HepG2 (cell line): Measurements from ENCODE around the gene ZNF491. TPM values are rescaled to one million over a fixed set of nuclear protein-coding genes. Genes with fewer than 3 reads are reported as not detected.
A peak's percentile ranks its signal among the peaks of the same experiment; 100 is the strongest.

Experiments used
- AHR ChIP-seq: IDR thresholded peaks from 2 replicates; pipeline ENCODE4 v1.6.1; 2018; ENCODE audit warnings: missing genetic modification reagents, missing compliant biosample characterization
- ASH2L ChIP-seq: fragments of 300-600, 200-600 bp; sonication (generic); IDR thresholded peaks from 2 replicates; pipeline ENCODE4 v1.7.0; 2017; ENCODE audit warnings: low read depth, mild to moderate bottlenecking, moderate library complexity, mixed read lengths, low read length; ENCODE audit not compliant: insufficient read length
- DNMT1 ChIP-seq: sonication (generic); formaldehyde crosslinking; IDR thresholded peaks from 2 replicates; pipeline ENCODE4 v1.5.1; 2020; ENCODE audit warnings: mild to moderate bottlenecking, missing genetic modification reagents
- ELF1 ChIP-seq: sonication (generic); formaldehyde crosslinking; IDR thresholded peaks from 2 replicates; pipeline ENCODE4 v1.4.0; 2020; ENCODE audit warnings: missing genetic modification reagents
- FOSL2 ChIP-seq: sonication (generic); formaldehyde crosslinking; IDR thresholded peaks from 2 replicates; pipeline ENCODE4 v1.4.0; 2020; ENCODE audit warnings: missing genetic modification reagents
- HHEX ChIP-seq: IDR thresholded peaks from 2 replicates; pipeline ENCODE4 v1.6.1; 2016; ENCODE audit warnings: control low read depth
- HNF4A ChIP-seq: sonication (generic); formaldehyde crosslinking; IDR thresholded peaks from 2 replicates; pipeline ENCODE4 v1.4.0; 2020; ENCODE audit warnings: missing genetic modification reagents
- KAT2B ChIP-seq: fragments of 150-350 bp; IDR thresholded peaks from 2 replicates; pipeline ENCODE4 v1.6.1; 2014; ENCODE audit warnings: low read depth, low read length, borderline replicate concordance
- KAT7 ChIP-seq: IDR thresholded peaks from 2 replicates; pipeline ENCODE4 v1.6.1; 2018; ENCODE audit warnings: borderline replicate concordance, missing compliant biosample characterization
- MZF1 ChIP-seq: sonication (generic); formaldehyde crosslinking; IDR thresholded peaks from 2 replicates; pipeline ENCODE4 v1.8.1; 2023; ENCODE audit warnings: mild to moderate bottlenecking, missing genetic modification reagents, borderline replicate concordance
- NFKBIZ ChIP-seq: IDR thresholded peaks from 2 replicates; pipeline ENCODE4 v1.6.1; 2018; ENCODE audit warnings: missing genetic modification reagents, missing compliant biosample characterization
- SUZ12 ChIP-seq: fragments of 150-350 bp; IDR thresholded peaks from 2 replicates; pipeline ENCODE4 v1.6.1; 2014; ENCODE audit warnings: low read depth, low read length
- ZC3H13 ChIP-seq: sonication (generic); formaldehyde crosslinking; IDR thresholded peaks from 2 replicates; pipeline ENCODE4 v1.8.1; 2023; ENCODE audit warnings: mild to moderate bottlenecking, missing genetic modification reagents, moderate library complexity
- ZNF317 ChIP-seq: sonication (generic); formaldehyde crosslinking; IDR thresholded peaks from 2 replicates; pipeline ENCODE4 v1.5.0; 2020; ENCODE audit warnings: mild to moderate bottlenecking, missing genetic modification reagents
- ZNF329 ChIP-seq: sonication (generic); formaldehyde crosslinking; IDR thresholded peaks from 2 replicates; pipeline ENCODE4 v1.9.0; 2021; ENCODE audit warnings: low read depth, mild to moderate bottlenecking, missing genetic modification reagents
- ZNF75D ChIP-seq: sonication (generic); formaldehyde crosslinking; IDR thresholded peaks from 2 replicates; pipeline ENCODE4 v1.8.1; 2023; ENCODE audit warnings: missing genetic modification reagents, mild to moderate bottlenecking, borderline replicate concordance
- polyA plus RNA-seq, 8 experiments: library from polyadenylated mRNA; depleted of rRNA in 3 of 8; stranded (reverse) in 7 of 8; unstranded in 1 of 8; fragments of >200 nt; fragmentation: Illumina TruSeq in 4 of 8; extraction: Trizol in 4 of 8; gene quantifications; 2 replicates each; pipeline versions ENCODE4 v1.2.1 to v1.2.3, GENCODE V29; 2011 to 2016; ENCODE audit warnings: low read depth in 4 of 8, missing spikeins in 1 of 8, mixed read lengths in 1 of 8; ENCODE audit not compliant: insufficient read depth in 1 of 8
- total RNA-seq, 5 experiments: library from RNA; depleted of rRNA; stranded (reverse); fragments of >200 nt; fragmentation: Illumina TruSeq; extraction: Trizol; gene quantifications; 2 replicates each; pipeline ENCODE4 v1.2.3, GENCODE V29; 2016; ENCODE audit warnings: low read depth in 1 of 5
- TF ChIP-seq, protein P1 (sequence below): sonication (generic); formaldehyde crosslinking; IDR thresholded peaks from 2 replicates; pipeline ENCODE4 v1.5.1; 2020; ENCODE audit warnings: mild to moderate bottlenecking, missing genetic modification reagents, moderate library complexity
- TF ChIP-seq, protein P2 (sequence below): sonication (generic); formaldehyde crosslinking; IDR thresholded peaks from 2 replicates; pipeline ENCODE4 v1.5.0; 2020; ENCODE audit warnings: mild to moderate bottlenecking, missing genetic modification reagents, borderline replicate concordance
- TF ChIP-seq, protein P3 (sequence below): sonication (generic); formaldehyde crosslinking; IDR thresholded peaks from 2 replicates; pipeline ENCODE4 v1.8.0; 2022; ENCODE audit warnings: low read depth, missing genetic modification reagents
- TF ChIP-seq, protein P4 (sequence below): sonication (generic); IDR thresholded peaks from 2 replicates; pipeline ENCODE4 v1.6.1; 2016; ENCODE audit warnings: low read depth, borderline replicate concordance

Gene ZNF491
- total and polyA plus RNA-seq, 2 of the 13 experiments (the other 11 are each of a cell fraction or from before 2014, with no cell fraction given) = 0.57 to 2.2 TPM

DNA sequence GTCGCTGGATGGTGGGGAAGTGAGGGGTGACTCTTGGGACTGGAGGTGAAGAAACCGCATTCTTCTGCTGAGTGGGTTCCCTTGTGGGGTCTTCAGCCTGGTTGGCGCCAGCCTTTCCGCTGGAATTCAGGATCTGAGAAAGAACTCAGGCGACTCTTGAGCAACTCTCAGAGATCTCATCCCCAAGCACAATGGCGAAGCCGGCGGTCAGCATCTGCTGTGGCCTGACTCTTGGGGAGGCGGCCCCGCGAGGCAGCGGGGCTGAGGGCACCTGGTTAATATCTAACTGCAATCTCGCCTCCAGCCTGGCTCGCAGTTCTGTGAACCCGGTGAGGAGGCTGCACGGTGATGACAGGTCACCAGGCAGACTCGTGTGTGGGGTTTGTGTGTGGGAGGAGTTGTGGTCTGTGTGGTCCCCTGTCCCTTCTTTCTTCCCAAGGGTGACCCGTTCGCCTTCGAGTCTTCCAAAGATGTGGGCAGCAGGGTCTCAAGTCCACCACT is 30.6 kb upstream of the ZNF491 start (continued):
- TF ChIP-seq, protein P1, sequence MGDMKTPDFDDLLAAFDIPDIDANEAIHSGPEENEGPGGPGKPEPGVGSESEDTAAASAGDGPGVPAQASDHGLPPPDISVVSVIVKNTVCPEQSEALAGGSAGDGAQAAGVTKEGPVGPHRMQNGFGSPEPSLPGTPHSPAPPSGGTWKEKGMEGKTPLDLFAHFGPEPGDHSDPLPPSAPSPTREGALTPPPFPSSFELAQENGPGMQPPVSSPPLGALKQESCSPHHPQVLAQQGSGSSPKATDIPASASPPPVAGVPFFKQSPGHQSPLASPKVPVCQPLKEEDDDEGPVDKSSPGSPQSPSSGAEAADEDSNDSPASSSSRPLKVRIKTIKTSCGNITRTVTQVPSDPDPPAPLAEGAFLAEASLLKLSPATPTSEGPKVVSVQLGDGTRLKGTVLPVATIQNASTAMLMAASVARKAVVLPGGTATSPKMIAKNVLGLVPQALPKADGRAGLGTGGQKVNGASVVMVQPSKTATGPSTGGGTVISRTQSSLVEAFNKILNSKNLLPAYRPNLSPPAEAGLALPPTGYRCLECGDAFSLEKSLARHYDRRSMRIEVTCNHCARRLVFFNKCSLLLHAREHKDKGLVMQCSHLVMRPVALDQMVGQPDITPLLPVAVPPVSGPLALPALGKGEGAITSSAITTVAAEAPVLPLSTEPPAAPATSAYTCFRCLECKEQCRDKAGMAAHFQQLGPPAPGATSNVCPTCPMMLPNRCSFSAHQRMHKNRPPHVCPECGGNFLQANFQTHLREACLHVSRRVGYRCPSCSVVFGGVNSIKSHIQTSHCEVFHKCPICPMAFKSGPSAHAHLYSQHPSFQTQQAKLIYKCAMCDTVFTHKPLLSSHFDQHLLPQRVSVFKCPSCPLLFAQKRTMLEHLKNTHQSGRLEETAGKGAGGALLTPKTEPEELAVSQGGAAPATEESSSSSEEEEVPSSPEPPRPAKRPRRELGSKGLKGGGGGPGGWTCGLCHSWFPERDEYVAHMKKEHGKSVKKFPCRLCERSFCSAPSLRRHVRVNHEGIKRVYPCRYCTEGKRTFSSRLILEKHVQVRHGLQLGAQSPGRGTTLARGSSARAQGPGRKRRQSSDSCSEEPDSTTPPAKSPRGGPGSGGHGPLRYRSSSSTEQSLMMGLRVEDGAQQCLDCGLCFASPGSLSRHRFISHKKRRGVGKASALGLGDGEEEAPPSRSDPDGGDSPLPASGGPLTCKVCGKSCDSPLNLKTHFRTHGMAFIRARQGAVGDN = no peak; the same call in 1 of the 2 replicates
- TF ChIP-seq ZNF75D (CRISPR knock-in tag) (no peak), AHR (CRISPR knock-in tag) (peak; percentile 40; the same call in 1 of the 2 replicates), ASH2L (no peak), HHEX (CRISPR knock-in tag) (no peak), SUZ12 (no peak), DNMT1 (CRISPR knock-in tag) (no peak), KAT2B (no peak), ZC3H13 (CRISPR knock-in tag) (no peak), NFKBIZ (CRISPR knock-in tag) (no peak), HNF4A (CRISPR knock-in tag) (peak; percentile 40), KAT7 (no peak), ZNF317 (CRISPR knock-in tag) (no peak), MZF1 (no peak), ELF1 (CRISPR knock-in tag) (no peak), ZNF329 (CRISPR knock-in tag) (0 out of 2 replicates have a peak, but pooled peaks have one; percentile 1), FOSL2 (CRISPR knock-in tag) (peak; percentile 38; the same call in 1 of the 2 replicates)
- TF ChIP-seq, protein P2, sequence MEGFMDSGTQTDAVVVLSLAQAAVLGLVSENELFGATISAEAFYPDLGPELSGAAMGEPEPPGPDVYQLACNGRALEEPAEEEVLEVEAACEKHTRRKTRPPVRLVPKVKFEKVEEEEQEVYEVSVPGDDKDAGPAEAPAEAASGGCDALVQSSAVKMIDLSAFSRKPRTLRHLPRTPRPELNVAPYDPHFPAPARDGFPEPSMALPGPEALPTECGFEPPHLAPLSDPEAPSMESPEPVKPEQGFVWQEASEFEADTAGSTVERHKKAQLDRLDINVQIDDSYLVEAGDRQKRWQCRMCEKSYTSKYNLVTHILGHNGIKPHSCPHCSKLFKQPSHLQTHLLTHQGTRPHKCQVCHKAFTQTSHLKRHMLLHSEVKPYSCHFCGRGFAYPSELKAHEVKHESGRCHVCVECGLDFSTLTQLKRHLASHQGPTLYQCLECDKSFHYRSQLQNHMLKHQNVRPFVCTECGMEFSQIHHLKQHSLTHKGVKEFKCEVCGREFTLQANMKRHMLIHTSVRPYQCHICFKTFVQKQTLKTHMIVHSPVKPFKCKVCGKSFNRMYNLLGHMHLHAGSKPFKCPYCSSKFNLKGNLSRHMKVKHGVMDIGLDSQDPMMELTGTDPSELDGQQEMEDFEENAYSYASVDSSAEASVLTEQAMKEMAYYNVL (CRISPR knock-in tag) = no peak
- TF ChIP-seq, protein P3, sequence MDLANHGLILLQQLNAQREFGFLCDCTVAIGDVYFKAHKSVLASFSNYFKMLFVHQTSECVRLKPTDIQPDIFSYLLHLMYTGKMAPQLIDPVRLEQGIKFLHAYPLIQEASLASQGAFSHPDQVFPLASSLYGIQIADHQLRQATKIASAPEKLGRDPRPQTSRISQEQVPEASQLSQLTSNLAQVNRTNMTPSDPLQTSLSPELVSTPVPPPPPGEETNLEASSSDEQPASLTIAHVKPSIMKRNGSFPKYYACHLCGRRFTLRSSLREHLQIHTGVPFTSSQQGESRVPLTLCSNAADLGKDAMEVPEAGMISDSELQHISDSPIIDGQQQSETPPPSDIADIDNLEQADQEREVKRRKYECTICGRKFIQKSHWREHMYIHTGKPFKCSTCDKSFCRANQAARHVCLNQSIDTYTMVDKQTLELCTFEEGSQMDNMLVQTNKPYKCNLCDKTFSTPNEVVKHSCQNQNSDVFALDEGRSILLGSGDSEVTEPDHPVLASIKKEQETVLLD (CRISPR knock-in tag) = no peak
- TF ChIP-seq, protein P4, sequence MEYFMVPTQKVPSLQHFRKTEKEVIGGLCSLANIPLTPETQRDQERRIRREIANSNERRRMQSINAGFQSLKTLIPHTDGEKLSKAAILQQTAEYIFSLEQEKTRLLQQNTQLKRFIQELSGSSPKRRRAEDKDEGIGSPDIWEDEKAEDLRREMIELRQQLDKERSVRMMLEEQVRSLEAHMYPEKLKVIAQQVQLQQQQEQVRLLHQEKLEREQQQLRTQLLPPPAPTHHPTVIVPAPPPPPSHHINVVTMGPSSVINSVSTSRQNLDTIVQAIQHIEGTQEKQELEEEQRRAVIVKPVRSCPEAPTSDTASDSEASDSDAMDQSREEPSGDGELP = peak; percentile 37; the same call in 1 of the 2 replicates
